ENCODE results near the gene MYOCOS. TPM values are rescaled to one million over a fixed set of nuclear protein-coding genes. Genes with fewer than 3 reads are reported as not detected.

The MYOCOS gene
- total and polyA plus RNA-seq, 2 of the 4 experiments (the other 2 are of a cell fraction) = not detected

GRCh38 chr1:171627020-171627419, 5.0 kb downstream of the MYOCOS start:
- Histone ChIP-seq H2AFZ (replicated peaks; ENCODE audit: low read length, poor library complexity) (no peak overlapping the region), H3K14ac (replicated peaks; ENCODE audit: low read depth, low read length) (no peak overlapping the region), H2AK9ac (replicated peaks; ENCODE audit: low read depth, low read length, poor library complexity) (no peak overlapping the region), H3K27me3 (ENCODE audit: control insufficient read depth, insufficient read depth, low read length) (peaks cover 3% of the 10 kb centered on the region; the same call in 1 of the 2 replicates), H3K4me3 (ENCODE audit: insufficient read depth, low read depth, low read length) (no peak overlapping the region), H2AK5ac (ENCODE audit: low read depth, low read length) (no peak overlapping the region), H3K4me2 (ENCODE audit: low read depth, low read length) (no peak overlapping the region), H2BK15ac (ENCODE audit: low read depth, low read length) (no peak overlapping the region), H3K9me3 (ENCODE audit: control insufficient read depth, insufficient read depth, low read length) (no peaks in the 10 kb centered on the region), H3K9me1 (ENCODE audit: insufficient read depth, low read length) (no peaks in the 10 kb centered on the region), H3K4me1 (ENCODE audit: control insufficient read depth, insufficient read depth, low read length) (no peaks in the 10 kb centered on the region), H4K8ac (ENCODE audit: low read depth in 2 of 2, low read length in 2 of 2) (no peak overlapping the region), H3K36me3 (ENCODE audit: control insufficient read depth, insufficient read depth, low read length) (no peaks in the 10 kb centered on the region), H3K56ac (ENCODE audit: extremely low read depth, insufficient read depth, low read length) (no peak overlapping the region), H3K4ac (ENCODE audit: low read depth, low read length) (no peak overlapping the region), H4K91ac (ENCODE audit: insufficient read depth, low read depth, low read length) (no peak overlapping the region), H2BK120ac (ENCODE audit: low read depth, low read length) (no peak overlapping the region), H2BK5ac (ENCODE audit: low read depth, low read length, poor library complexity, severe bottlenecking) (no peak overlapping the region), H3K27ac (ENCODE audit: insufficient read depth, low read length) (no peak overlapping the region), H4K20me1 (ENCODE audit: insufficient read depth, low read length) (no peaks in the 10 kb centered on the region), H3K79me1 (ENCODE audit: low read depth in 1 of 2, low read length in 2 of 2) (no peaks in the 10 kb centered on the region), H3K9ac (ENCODE audit: low read depth, low read length) (no peak overlapping the region), H3K18ac (ENCODE audit: low read depth, low read length) (no peak overlapping the region), H3K23ac (ENCODE audit: low read depth, low read length) (no peak overlapping the region), H2BK20ac (ENCODE audit: low read depth, low read length) (no peak overlapping the region), H4K5ac (ENCODE audit: low read depth, low read length) (no peak overlapping the region)
- ChIA-PET CTCF (interaction anchor here (0.6 kb wide), 1 partner anchor 9 kb away, joined by 3 read pairs; no protein-coding TSS in a partner anchor), POLR2A (ENCODE audit: unreplicated experiment) (no interaction called here)
- dilution Hi-C loops (cut with HindIII; ENCODE audit: low sequenced_read_pairs, unreplicated experiment) = no loop called here
- no peak for ATAC-seq (ENCODE audit: low read depth)
- TF ChIP-seq SMC3 (IDR thresholded peaks at IDR 0.05; ENCODE audit: low read depth, low read length) (no peak), RFX5 (IDR thresholded peaks at IDR 0.05; ENCODE audit: low read depth, low read length) (no peak), RAD21 (IDR thresholded peaks at IDR 0.05; ENCODE audit: low read length) (no peak), ELK1 (IDR thresholded peaks at IDR 0.05; ENCODE audit: borderline replicate concordance, low read depth, low read length) (no peak)
- DNase-seq = no peak
- in situ Hi-C loops (cut with MboI; ENCODE audit: low sequenced_read_pairs) = no loop called here
- BruUV-seq (replicated peaks) = no TSS peak
- intact Hi-C loops (cut with micrococcal nuclease) = no loop called here
- WGBS, 2 experiments (ENCODE audit: extremely low coverage in 2 of 2, insufficient read length in 1 of 2) = 100% methylated on average over 2 of the region's 5 CpGs; no CpG with 5 or more reads in 1 of the 2 experiments

Measured in IMR-90 (cell line).